HFF-Myc (cell line): ENCODE results near the gene ZNF587B.
"Not testable (repeated sequence)": the region's sequence is repeated elsewhere in the genome, so short reads cannot be mapped to it uniquely, and the experiment has no call there.

ENCODE experiments used
- DNase-seq: peaks from one replicate; pipeline ENCODE4 v3.0.0-alpha.2; 2011; ENCODE audit warnings: low read depth; ENCODE audit errors: extremely low read depth
- H3K4me3 ChIP-seq: replicated peaks from 2 replicates; pipeline ENCODE4 v1.5.1; 2011; ENCODE audit warnings: low read depth, mild to moderate bottlenecking, control low read depth, low read length
- TF ChIP-seq, protein P1 (sequence below): IDR thresholded peaks from 2 replicates; pipeline ENCODE4 v1.5.1; 2012; ENCODE audit warnings: mild to moderate bottlenecking, low read depth, low read length, control low read depth; ENCODE audit errors: missing control alignments

Gene ZNF587B

DNA sequence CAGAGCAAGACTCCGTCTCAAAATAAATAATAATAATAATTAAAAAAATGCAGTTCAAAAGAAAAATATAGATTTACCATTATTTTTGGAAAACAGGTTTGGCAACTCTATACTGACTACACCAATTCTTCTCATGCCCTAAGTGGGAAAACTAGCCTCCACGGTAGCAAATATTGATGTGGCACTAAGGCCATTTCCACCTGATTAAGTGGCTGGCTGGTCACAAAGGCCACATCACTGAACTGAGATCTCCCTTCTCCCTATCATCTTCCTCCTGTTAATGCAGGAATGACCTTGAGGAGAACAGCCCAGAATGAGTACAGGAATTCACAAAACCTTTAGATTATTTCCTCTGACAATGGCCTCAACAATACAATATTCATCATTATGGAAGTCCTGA is 40.1 kb downstream of the ZNF587B start:
- DNase-seq: no peak
- TF ChIP-seq, protein P1, sequence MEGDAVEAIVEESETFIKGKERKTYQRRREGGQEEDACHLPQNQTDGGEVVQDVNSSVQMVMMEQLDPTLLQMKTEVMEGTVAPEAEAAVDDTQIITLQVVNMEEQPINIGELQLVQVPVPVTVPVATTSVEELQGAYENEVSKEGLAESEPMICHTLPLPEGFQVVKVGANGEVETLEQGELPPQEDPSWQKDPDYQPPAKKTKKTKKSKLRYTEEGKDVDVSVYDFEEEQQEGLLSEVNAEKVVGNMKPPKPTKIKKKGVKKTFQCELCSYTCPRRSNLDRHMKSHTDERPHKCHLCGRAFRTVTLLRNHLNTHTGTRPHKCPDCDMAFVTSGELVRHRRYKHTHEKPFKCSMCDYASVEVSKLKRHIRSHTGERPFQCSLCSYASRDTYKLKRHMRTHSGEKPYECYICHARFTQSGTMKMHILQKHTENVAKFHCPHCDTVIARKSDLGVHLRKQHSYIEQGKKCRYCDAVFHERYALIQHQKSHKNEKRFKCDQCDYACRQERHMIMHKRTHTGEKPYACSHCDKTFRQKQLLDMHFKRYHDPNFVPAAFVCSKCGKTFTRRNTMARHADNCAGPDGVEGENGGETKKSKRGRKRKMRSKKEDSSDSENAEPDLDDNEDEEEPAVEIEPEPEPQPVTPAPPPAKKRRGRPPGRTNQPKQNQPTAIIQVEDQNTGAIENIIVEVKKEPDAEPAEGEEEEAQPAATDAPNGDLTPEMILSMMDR: no peak
- H3K4me3 ChIP-seq: no peak overlapping the region

DNA sequence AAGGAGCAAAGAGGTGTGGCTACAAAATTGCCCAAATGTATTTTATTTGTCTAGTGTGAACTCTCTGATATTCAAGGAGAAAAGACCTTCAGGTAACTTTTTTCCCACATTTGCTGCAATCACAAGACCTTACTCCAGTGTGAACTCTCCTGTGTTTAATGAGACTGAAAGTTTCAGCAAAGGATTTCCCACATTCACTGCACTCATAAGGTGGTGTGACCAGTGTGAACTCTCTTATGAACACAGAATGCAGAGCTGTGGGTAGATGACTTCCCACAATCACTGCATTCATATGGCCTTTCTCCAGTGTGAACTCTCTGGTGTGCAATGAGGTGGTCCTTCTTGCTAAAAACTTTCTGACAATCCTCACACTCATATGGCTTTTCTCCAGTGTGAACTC is 42.4 kb downstream of the ZNF587B start:
- DNase-seq: no peak
- TF ChIP-seq, protein P1: no peak
- H3K4me3 ChIP-seq: no peak overlapping the region

DNA sequence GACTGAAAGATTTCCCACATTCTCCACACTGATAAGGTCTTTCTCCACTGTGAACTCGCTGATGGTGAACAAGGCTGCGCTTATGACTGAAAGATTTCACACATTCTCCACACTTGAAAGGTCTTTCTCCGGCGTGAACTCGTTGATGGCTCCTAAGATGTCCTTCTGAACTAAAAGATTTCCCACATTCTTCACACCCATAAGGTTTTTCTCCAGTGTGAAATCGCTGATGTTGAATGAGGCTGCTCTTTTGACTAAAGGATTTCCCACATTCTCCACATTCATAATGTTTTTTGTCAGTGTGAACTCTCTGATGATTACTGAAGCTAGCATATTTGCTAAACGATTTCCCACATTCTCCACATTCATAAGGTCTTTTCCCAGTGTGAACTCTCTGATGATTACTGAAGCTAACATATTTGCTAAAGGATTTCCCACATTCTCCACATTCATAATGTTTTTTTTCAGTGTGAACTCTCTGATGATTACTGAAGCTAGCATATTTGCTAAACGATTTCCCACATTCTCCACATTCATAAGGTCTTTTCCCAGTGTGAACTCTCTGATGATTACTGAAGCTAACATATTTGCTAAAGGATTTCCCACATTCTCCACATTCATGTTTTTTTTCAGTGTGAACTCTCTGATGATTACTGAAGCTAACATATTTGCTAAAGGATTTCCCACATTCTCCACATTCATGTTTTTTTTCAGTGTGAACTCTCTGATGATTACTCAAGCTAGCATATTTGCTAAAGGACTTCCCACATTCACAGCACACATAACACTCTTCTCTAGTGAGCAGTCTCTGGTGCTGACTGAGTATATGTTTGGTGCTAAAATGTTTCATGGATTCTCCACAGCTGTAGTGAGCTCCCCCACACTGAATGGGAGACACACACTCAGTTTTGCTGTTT is 44.0 kb downstream of the ZNF587B start:
- H3K4me3 ChIP-seq, DNase-seq: not testable (repeated sequence)

DNA sequence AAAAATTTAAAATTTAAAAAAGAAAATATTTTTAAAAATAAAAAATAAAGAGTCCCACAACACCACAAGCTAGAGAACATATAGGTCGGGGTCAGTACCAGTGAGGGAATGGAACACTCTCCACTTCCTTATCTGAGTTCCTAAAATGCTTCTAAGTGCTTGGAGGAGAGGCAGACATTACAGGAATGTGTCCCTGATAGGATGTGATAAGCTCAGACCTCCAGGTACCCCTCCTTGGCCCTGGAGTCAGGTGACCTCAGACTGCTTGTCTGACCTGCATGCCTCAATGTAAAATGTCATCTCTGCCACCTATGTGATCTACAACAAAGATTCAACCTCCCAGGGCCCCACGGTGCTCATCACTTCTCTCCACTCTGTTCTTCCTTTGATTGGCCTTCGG is 55.9 kb downstream of the ZNF587B start:
- H3K4me3 ChIP-seq: no peak overlapping the region
- no peak for DNase-seq
- TF ChIP-seq, protein P1: no peak

DNA sequence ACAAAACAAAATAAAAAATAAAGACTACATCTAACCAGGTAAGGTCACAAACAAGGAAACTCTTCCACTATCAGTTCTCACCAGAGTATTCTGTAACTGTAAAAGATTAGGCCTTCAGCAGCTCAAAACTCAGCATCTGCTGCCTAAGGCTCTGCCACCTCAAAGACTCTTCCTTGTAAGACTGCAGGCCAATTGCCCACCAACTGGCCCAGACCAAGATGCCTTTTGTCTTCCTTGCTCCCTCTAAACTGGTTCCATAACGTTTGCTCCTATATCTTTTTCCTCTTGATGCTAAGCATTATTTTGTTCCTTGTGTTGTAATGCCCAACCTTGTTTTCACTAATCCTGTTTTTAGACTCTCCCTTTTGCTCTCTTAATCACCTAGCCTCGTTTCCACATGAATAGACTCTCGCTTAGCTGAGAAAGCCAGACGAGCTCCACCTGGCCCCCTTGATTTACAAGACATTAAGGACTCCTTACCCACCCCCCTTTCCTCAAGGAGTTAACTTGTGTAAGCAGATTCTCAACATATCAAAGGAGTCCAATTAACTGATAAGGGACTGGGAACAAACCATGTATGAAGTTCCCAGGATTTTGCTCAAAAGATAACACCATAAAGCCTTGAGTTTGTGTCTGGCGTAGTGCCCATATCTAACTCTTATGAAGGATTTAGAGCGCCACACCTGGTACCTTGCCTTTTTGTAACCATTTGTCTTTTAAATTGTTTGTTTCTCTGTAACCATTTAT is 57.3 kb downstream of the ZNF587B start:
- TF ChIP-seq, protein P1: no peak
- no peak for DNase-seq
- H3K4me3 ChIP-seq: peak overlapping the region; percentile 77

DNA sequence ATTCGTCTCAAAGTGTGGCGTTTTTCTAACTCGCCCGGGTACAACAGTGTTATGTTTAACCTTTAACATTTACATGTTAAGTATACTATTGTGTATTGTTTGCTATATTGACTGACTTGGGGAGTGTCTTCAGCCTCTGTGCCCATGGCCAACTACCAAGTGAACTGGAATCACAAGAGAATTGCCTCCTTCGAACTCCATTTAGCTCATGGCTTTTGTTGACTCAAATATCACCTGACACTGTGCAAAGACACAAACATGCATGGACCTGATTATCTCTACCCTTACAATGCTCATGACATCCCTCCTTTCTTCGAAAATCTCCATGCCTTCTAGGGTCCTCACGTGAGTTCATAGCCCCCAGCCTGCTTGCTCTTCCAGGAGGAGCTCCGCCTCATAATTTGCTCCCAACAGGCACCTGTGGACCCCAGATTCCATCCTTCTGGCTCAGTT is 58.0 kb downstream of the ZNF587B start:
- TF ChIP-seq, protein P1: no peak
- H3K4me3 ChIP-seq: peak overlapping the region; percentile 77
- no peak for DNase-seq
